Mesenchymal stem cell (in vitro differentiated cells and primary cell): ENCODE results near the gene LIN28B.

ENCODE experiments used
- DNase-seq: peaks from one replicate; pipeline ENCODE4 v3.0.0-alpha.2; 2013
- H2AFZ ChIP-seq: one replicate; pipeline ENCODE4 v1.6.1; 2013; ENCODE audit warnings: low read depth, mild to moderate bottlenecking, control low read depth, inconsistent platforms, low read length, moderate library complexity
- H2AK5ac ChIP-seq: 2 replicates; pipeline ENCODE4 v1.6.1; 2013; ENCODE audit warnings: low read length, moderate library complexity, mild to moderate bottlenecking, inconsistent platforms; ENCODE audit not compliant: severe bottlenecking
- H2BK120ac ChIP-seq: one replicate; pipeline ENCODE4 v1.6.1; 2013; ENCODE audit warnings: low read depth, mild to moderate bottlenecking, inconsistent platforms, low read length, moderate library complexity
- H2BK12ac ChIP-seq, 2 experiments: one replicate each; pipeline ENCODE4 v1.6.1; 2013; ENCODE audit warnings: inconsistent platforms in 2 of 2, low read length in 2 of 2, mild to moderate bottlenecking in 2 of 2, moderate library complexity in 2 of 2, control low read depth in 1 of 2
- H2BK15ac ChIP-seq: one replicate; pipeline ENCODE4 v1.6.1; 2013; ENCODE audit warnings: mild to moderate bottlenecking, low read depth, inconsistent platforms; ENCODE audit not compliant: poor library complexity, severe bottlenecking
- H2BK5ac ChIP-seq: 2 replicates; pipeline ENCODE4 v1.6.1; 2013; ENCODE audit warnings: low read depth, mild to moderate bottlenecking, low read length, control low read depth, inconsistent platforms; ENCODE audit not compliant: poor library complexity, severe bottlenecking
- H3K14ac ChIP-seq, 2 experiments: one replicate each; pipeline ENCODE4 v1.6.1; 2013; ENCODE audit warnings: inconsistent platforms in 2 of 2, low read length in 2 of 2, control low read depth in 1 of 2, mild to moderate bottlenecking in 1 of 2, moderate library complexity in 1 of 2
- H3K18ac ChIP-seq, 2 experiments: one replicate each; pipeline ENCODE4 v1.6.1; 2013; ENCODE audit warnings: inconsistent platforms in 2 of 2, low read length in 2 of 2, control low read depth in 1 of 2, low read depth in 1 of 2, mild to moderate bottlenecking in 1 of 2
- H3K23ac ChIP-seq, 2 experiments: one replicate each; pipeline ENCODE4 v1.6.1; 2013; ENCODE audit warnings: inconsistent platforms in 2 of 2, low read length in 2 of 2, mild to moderate bottlenecking in 2 of 2, moderate library complexity in 2 of 2, control low read depth in 1 of 2
- H3K27ac ChIP-seq: 2 replicates; pipeline ENCODE4 v1.5.1; 2013; ENCODE audit warnings: mild to moderate bottlenecking, moderate library complexity, low read length, control low read depth, inconsistent platforms; ENCODE audit not compliant: poor library complexity, severe bottlenecking
- H3K27me3 ChIP-seq, 2 experiments: 2 replicates each; pipeline versions ENCODE4 v1.6.1 to v1.7.0; 2013; ENCODE audit warnings: low read length in 2 of 2, mild to moderate bottlenecking in 2 of 2, moderate library complexity in 2 of 2, control low read depth in 1 of 2, inconsistent platforms in 1 of 2; ENCODE audit not compliant: control insufficient read depth in 1 of 2, insufficient read depth in 1 of 2
- H3K36me3 ChIP-seq, 2 experiments: 2 replicates each; pipeline versions ENCODE4 v1.6.1 to v1.7.0; 2013; ENCODE audit warnings: low read length in 2 of 2, control low read depth in 1 of 2, inconsistent platforms in 1 of 2, low read depth in 1 of 2, mild to moderate bottlenecking in 1 of 2; ENCODE audit not compliant: insufficient read depth in 2 of 2, control insufficient read depth in 1 of 2
- H3K4ac ChIP-seq, 2 experiments: one replicate each; pipeline ENCODE4 v1.6.1; 2013; ENCODE audit warnings: inconsistent platforms in 2 of 2, low read length in 2 of 2, mild to moderate bottlenecking in 2 of 2, moderate library complexity in 2 of 2, control low read depth in 1 of 2, low read depth in 1 of 2
- H3K4me1 ChIP-seq: 2 replicates; pipeline ENCODE4 v1.6.1; 2013; ENCODE audit warnings: low read depth, low read length, control low read depth; ENCODE audit not compliant: control insufficient read depth, insufficient read depth
- H3K4me2 ChIP-seq: 2 replicates; pipeline ENCODE4 v1.6.1; 2013; ENCODE audit warnings: low read length, mild to moderate bottlenecking, inconsistent platforms; ENCODE audit not compliant: poor library complexity, severe bottlenecking
- H3K4me3 ChIP-seq, 2 experiments: 2 replicates each; pipeline versions ENCODE4 v1.5.1 to v1.7.0; 2013; ENCODE audit warnings: low read length in 2 of 2, mild to moderate bottlenecking in 2 of 2, control low read depth in 1 of 2, low read depth in 1 of 2; ENCODE audit not compliant: insufficient read depth in 1 of 2
- H3K79me1 ChIP-seq: replicated peaks from 2 replicates; pipeline ENCODE4 v1.6.1; 2013; ENCODE audit warnings: mild to moderate bottlenecking, control low read depth, low read length, inconsistent platforms; ENCODE audit not compliant: poor library complexity, severe bottlenecking
- H3K9ac ChIP-seq: 2 replicates; pipeline ENCODE4 v1.7.0; 2013; ENCODE audit warnings: mild to moderate bottlenecking, low read length, moderate library complexity
- H3K9me3 ChIP-seq: 2 replicates; pipeline ENCODE4 v1.7.0; 2013; ENCODE audit warnings: mild to moderate bottlenecking, low read length; ENCODE audit not compliant: control insufficient read depth
- H4K8ac ChIP-seq: one replicate; pipeline ENCODE4 v1.6.1; 2013; ENCODE audit warnings: inconsistent platforms, mild to moderate bottlenecking, low read length, moderate library complexity
- H4K91ac ChIP-seq: one replicate; pipeline ENCODE4 v1.6.1; 2013; ENCODE audit warnings: mild to moderate bottlenecking, low read length, inconsistent platforms
- WGBS: methylation state at CpG from one replicate; pipeline ENCODE4 v1.1.7; 2013; ENCODE audit warnings: mixed read lengths; 5-methylcytosine and 5-hydroxymethylcytosine counted together

LIN28B gene

GRCh38 chr6:105099371-105099770 is 142.5 kb downstream of the LIN28B start:
- H3K23ac ChIP-seq = no peak overlapping the region
- no peak overlapping the region for H2BK12ac ChIP-seq
- H4K91ac ChIP-seq = no peak overlapping the region
- no peak overlapping the region for H3K4me2 ChIP-seq
- no peak overlapping the region for H3K4me3 ChIP-seq
- no peak overlapping the region for H3K14ac ChIP-seq
- H3K27ac ChIP-seq = no peak overlapping the region
- DNase-seq = no peak
- WGBS = 98% methylated on average over 7 of the region's 7 CpGs
- no peak overlapping the region for H3K9ac ChIP-seq
- no peaks in the 10 kb centered on the region for H3K9me3 ChIP-seq
- H3K4ac ChIP-seq = no peak overlapping the region
- H3K36me3 ChIP-seq = peaks cover 0 to 11% of the 10 kb centered on the region in 2 experiments
- no peaks in the 10 kb centered on the region for H3K79me1 ChIP-seq
- no peaks in the 10 kb centered on the region for H3K27me3 ChIP-seq
- H3K4me1 ChIP-seq = no peaks in the 10 kb centered on the region
- no peak overlapping the region for H2BK15ac ChIP-seq
- H4K8ac ChIP-seq = no peak overlapping the region
- H2BK5ac ChIP-seq = no peak overlapping the region
- no peak overlapping the region for H2AK5ac ChIP-seq
- no peak overlapping the region for H3K18ac ChIP-seq
- H2AFZ ChIP-seq = no peak overlapping the region
- H2BK120ac ChIP-seq = no peak overlapping the region

- no peak for DNase-seq
Observed at GRCh38 chr6:105102186-105102585, 145.3 kb downstream of the LIN28B start.

GRCh38 chr6:105105094-105105493 is 148.2 kb downstream of the LIN28B start:
- Histone ChIP-seq H2BK5ac (no peak overlapping the region), H3K9ac (no peak overlapping the region), H3K23ac (no peak overlapping the region), H3K36me3 (peaks cover 0 to 9% of the 10 kb centered on the region in 2 experiments), H2BK120ac (no peak overlapping the region), H4K91ac (no peak overlapping the region), H3K9me3 (no peaks in the 10 kb centered on the region), H2AK5ac (no peak overlapping the region), H2AFZ (no peak overlapping the region), H3K4me1 (no peaks in the 10 kb centered on the region), H3K4me2 (no peak overlapping the region), H3K4me3 (no peak overlapping the region), H3K18ac (no peak overlapping the region), H3K4ac (no peak overlapping the region), H3K27ac (no peak overlapping the region), H2BK12ac (no peak overlapping the region), H3K79me1 (no peaks in the 10 kb centered on the region), H2BK15ac (no peak overlapping the region), H3K27me3 (no peaks in the 10 kb centered on the region), H3K14ac (no peak overlapping the region), H4K8ac (no peak overlapping the region)
- DNase-seq = no peak
- 94% methylated on average over 3 of the region's 3 CpGs for WGBS

More at GRCh38 chr6:105102186-105102585, 145.3 kb downstream of the LIN28B start:
- Histone ChIP-seq H2BK15ac (no peak overlapping the region), H3K23ac (peak overlapping the region in 1 of 2 experiments; percentile 61), H3K4me2 (no peak overlapping the region), H3K9me3 (no peaks in the 10 kb centered on the region), H2BK5ac (no peak overlapping the region), H3K4me3 (peak overlapping the region in 1 of 2 experiments; percentile 12), H2BK120ac (no peak overlapping the region), H3K4me1 (no peaks in the 10 kb centered on the region), H3K9ac (no peak overlapping the region), H3K27me3 (no peaks in the 10 kb centered on the region), H2BK12ac (no peak overlapping the region), H3K79me1 (no peaks in the 10 kb centered on the region), H3K14ac (no peak overlapping the region), H2AFZ (no peak overlapping the region), H3K36me3 (peaks cover 0 to 14% of the 10 kb centered on the region in 2 experiments), H4K91ac (no peak overlapping the region), H3K4ac (no peak overlapping the region), H3K27ac (no peak overlapping the region), H3K18ac (no peak overlapping the region), H2AK5ac (no peak overlapping the region), H4K8ac (no peak overlapping the region)
- 99% methylated on average over 2 of the region's 5 CpGs for WGBS

- H3K4me3 ChIP-seq = no peak overlapping the region
Observed at GRCh38 chr6:105106260-105106659, 149.4 kb downstream of the LIN28B start.

More at GRCh38 chr6:105106260-105106659, 149.4 kb downstream of the LIN28B start:
- Histone ChIP-seq H2AK5ac (no peak overlapping the region), H3K27me3 (no peaks in the 10 kb centered on the region), H2BK15ac (no peak overlapping the region), H2BK120ac (no peak overlapping the region), H3K14ac (no peak overlapping the region), H4K8ac (no peak overlapping the region), H3K36me3 (peaks cover 0 to 9% of the 10 kb centered on the region in 2 experiments), H2AFZ (no peak overlapping the region), H4K91ac (no peak overlapping the region), H3K9ac (no peak overlapping the region), H3K9me3 (no peaks in the 10 kb centered on the region), H3K23ac (no peak overlapping the region), H2BK12ac (no peak overlapping the region), H3K27ac (no peak overlapping the region), H3K79me1 (no peaks in the 10 kb centered on the region), H3K4me1 (no peaks in the 10 kb centered on the region), H3K4ac (no peak overlapping the region), H3K4me2 (no peak overlapping the region), H3K18ac (no peak overlapping the region), H2BK5ac (no peak overlapping the region)
- DNase-seq = no peak
- 96% methylated on average over 8 of the region's 8 CpGs for WGBS
